ENCODE measurements around the gene ZNF678.

ZNF678 gene

GRCh38 chr1:227543283-227544066 lies 19.9 kb upstream of the ZNF678 start:
- no peak for TF ChIP-seq CTCF (IDR thresholded peaks at IDR 0.05; ENCODE audit: low read depth, low read length, poor library complexity, severe bottlenecking)
- no peak for TF ChIP-seq EZH2phosphoT487 (IDR thresholded peaks at IDR 0.05; ENCODE audit: borderline replicate concordance, low read length)
- peaks cover 5% of the 10 kb centered on the region for H3K4me1 ChIP-seq (ENCODE audit: control insufficient read depth, low read length)
- no peaks in the 10 kb centered on the region for H4K20me1 ChIP-seq (ENCODE audit: control insufficient read depth, insufficient read depth, low read depth, low read length)
- H3K79me2 ChIP-seq (ENCODE audit: control insufficient read depth, low read length): no peaks in the 10 kb centered on the region
- H3K4me3 ChIP-seq (ENCODE audit: low read length): no peak overlapping the region
- H3K9me3 ChIP-seq (ENCODE audit: control insufficient read depth, insufficient read depth, low read length): no peaks in the 10 kb centered on the region
- H3K27ac ChIP-seq (ENCODE audit: low read depth, low read length): no peak overlapping the region
- no peaks in the 10 kb centered on the region for H3K36me3 ChIP-seq (ENCODE audit: control insufficient read depth, low read length)
- no peaks in the 10 kb centered on the region for H3K9me2 ChIP-seq (replicated peaks; ENCODE audit: control insufficient read depth, low read length)
- no peak overlapping the region for H3K4me2 ChIP-seq (ENCODE audit: low read length)
- no peaks in the 10 kb centered on the region for H3F3A ChIP-seq (ENCODE audit: control insufficient read depth, insufficient read depth)
- H3K27me3 ChIP-seq (ENCODE audit: control insufficient read depth, low read length): no peaks in the 10 kb centered on the region

GRCh38 chr1:227544067-227545050 lies 19.0 kb upstream of the ZNF678 start:
- Histone ChIP-seq H3K9me3 (ENCODE audit: control insufficient read depth, insufficient read depth, low read length) (no peaks in the 10 kb centered on the region), H3K4me3 (ENCODE audit: low read length) (no peak overlapping the region), H3K27me3 (ENCODE audit: control insufficient read depth, low read length) (no peaks in the 10 kb centered on the region), H3K36me3 (ENCODE audit: control insufficient read depth, low read length) (no peaks in the 10 kb centered on the region), H4K20me1 (ENCODE audit: control insufficient read depth, insufficient read depth, low read depth, low read length) (no peaks in the 10 kb centered on the region), H3K27ac (ENCODE audit: low read depth, low read length) (no peak overlapping the region), H3K4me1 (ENCODE audit: control insufficient read depth, low read length) (peaks cover 5% of the 10 kb centered on the region), H3K79me2 (ENCODE audit: control insufficient read depth, low read length) (no peaks in the 10 kb centered on the region), H3K4me2 (ENCODE audit: low read length) (no peak overlapping the region), H3K9me2 (replicated peaks; ENCODE audit: control insufficient read depth, low read length) (no peaks in the 10 kb centered on the region), H3F3A (ENCODE audit: control insufficient read depth, insufficient read depth) (no peaks in the 10 kb centered on the region)
- no peak for TF ChIP-seq EZH2phosphoT487 (IDR thresholded peaks at IDR 0.05; ENCODE audit: borderline replicate concordance, low read length)
- TF ChIP-seq CTCF (IDR thresholded peaks at IDR 0.05; ENCODE audit: low read depth, low read length, poor library complexity, severe bottlenecking): no peak

GRCh38 chr1:227545361-227545760 lies 18.0 kb upstream of the ZNF678 start:
- H4K20me1 ChIP-seq (ENCODE audit: control insufficient read depth, insufficient read depth, low read depth, low read length): no peaks in the 10 kb centered on the region
- H3K9me3 ChIP-seq (ENCODE audit: control insufficient read depth, insufficient read depth, low read length): no peaks in the 10 kb centered on the region
- no peak overlapping the region for H3K4me3 ChIP-seq (ENCODE audit: low read length)
- H3K27me3 ChIP-seq (ENCODE audit: control insufficient read depth, low read length): no peaks in the 10 kb centered on the region
- H3K4me2 ChIP-seq (ENCODE audit: low read length): no peak overlapping the region
- H3K79me2 ChIP-seq (ENCODE audit: control insufficient read depth, low read length): no peaks in the 10 kb centered on the region
- H3K36me3 ChIP-seq (ENCODE audit: control insufficient read depth, low read length): no peaks in the 10 kb centered on the region
- no peaks in the 10 kb centered on the region for H3K9me2 ChIP-seq (replicated peaks; ENCODE audit: control insufficient read depth, low read length)
- no peak overlapping the region for H3K27ac ChIP-seq (ENCODE audit: low read depth, low read length)
- TF ChIP-seq CTCF (IDR thresholded peaks at IDR 0.05; ENCODE audit: low read depth, low read length, poor library complexity, severe bottlenecking) (no peak), EZH2phosphoT487 (IDR thresholded peaks at IDR 0.05; ENCODE audit: borderline replicate concordance, low read length) (no peak)
- H3F3A ChIP-seq (ENCODE audit: control insufficient read depth, insufficient read depth): no peaks in the 10 kb centered on the region
- peaks cover 5% of the 10 kb centered on the region for H3K4me1 ChIP-seq (ENCODE audit: control insufficient read depth, low read length)

Measured in DOHH2 (cell line).